DMS153 treated with DMSO at 0.1 percent for 48 hours (cell line): ENCODE data around the gene ADCK2.
A peak's percentile ranks its signal among the peaks of the same experiment; 100 is the strongest.
"Not testable (repeated sequence)": the region's sequence is repeated elsewhere in the genome, so short reads cannot be mapped to it uniquely, and the experiment has no call there.

ENCODE experiments used
- DNase-seq: peaks from one replicate; lab custom pipeline; 2025; ENCODE audit not compliant: unreplicated experiment; lab: John Stamatoyannopoulos, UW

Gene ADCK2

DNA sequence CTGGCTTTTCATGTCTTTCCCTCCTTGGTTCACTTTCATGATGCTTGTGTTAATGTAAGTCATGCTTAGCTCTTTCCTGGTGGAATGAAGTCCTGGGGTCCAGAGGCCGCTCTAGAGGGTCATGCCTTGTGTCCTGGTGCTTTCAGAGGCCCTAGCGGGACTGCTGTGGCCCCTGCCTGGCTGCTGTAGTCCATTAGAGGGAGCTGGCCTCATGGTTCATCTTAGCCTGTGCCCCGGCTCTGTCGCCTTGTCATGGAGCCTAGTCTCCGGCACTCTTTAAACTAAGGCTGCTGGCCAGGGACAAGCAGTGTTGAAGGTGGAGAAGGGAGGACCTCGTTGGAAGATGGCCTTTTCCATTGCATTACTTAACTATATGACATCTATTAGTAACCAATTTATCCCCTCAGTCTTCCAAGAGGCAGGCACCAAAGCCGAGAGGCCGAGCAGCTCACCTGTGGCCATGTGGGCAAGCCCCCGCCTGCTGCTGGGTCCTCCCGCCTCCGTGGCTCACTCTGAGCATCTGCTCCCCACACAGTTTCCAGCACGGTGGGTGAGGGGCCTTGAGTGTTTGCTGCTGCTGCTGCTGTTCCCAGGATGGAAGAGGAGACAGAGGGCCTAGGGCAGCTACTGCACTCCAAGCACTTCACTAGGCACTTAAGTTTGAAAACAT lies 18.8 kb downstream of the ADCK2 start:
- DNase-seq = no peak

DNA sequence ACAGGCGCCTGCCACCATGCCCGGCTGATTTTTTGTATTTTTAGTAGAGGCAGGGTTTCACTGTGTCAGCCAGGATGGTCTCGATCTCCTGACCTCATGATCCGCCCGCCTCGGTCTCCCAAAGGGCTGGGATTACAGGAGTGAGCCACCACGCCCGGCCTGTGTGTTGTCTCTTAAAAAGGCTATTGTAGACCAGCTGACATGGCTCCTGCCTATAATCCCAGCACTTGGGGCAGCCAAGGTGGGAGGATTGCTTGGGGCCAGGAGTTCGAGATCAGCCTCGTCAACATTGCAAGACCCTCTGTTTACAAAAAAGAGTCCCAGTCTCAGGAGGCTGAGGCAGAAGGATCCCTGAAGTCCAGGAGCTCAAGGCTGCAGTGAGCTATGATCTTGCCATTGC lies 21.1 kb downstream of the ADCK2 start:
- not testable (repeated sequence) for DNase-seq

DNA sequence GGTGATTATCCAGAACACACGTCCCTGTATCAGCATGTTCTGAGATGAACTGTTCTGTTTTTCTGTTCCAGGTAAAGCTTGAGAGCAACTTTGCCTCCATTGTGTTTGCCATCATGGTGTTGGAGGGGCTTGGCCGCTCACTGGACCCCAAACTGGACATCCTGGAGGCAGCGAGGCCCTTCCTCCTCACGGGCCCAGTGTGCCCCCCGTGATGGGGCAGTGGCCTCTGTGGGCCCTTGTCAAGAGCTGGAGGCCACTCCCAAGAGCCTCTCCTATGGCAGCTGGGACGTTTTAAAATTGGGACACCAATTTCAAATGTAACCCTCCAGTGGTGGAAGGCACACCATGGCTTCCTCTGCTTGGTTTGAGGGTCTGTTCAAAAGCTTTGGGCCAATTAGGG lies 21.8 kb downstream of the ADCK2 start:
- no peak for DNase-seq

DNA sequence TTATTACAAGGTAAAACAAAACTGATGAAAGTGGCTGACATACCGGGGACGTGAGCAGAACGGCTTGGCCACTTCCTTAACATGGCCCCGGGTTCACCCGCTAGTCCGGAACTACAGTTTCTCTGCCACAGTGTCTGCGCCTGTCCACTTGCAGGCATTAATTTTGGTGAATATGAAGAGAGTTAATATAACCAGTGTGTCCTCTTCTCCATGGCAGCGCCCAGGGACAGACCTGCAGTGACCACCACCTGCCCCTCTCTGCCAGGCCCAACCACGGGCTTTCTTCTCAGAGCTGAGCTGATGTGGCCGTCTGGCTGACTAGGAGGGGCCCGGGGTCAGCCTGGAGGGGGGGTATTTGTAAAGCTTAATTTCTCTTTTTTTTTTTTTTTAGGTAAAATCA lies 22.6 kb downstream of the ADCK2 start:
- DNase-seq = no peak

DNA sequence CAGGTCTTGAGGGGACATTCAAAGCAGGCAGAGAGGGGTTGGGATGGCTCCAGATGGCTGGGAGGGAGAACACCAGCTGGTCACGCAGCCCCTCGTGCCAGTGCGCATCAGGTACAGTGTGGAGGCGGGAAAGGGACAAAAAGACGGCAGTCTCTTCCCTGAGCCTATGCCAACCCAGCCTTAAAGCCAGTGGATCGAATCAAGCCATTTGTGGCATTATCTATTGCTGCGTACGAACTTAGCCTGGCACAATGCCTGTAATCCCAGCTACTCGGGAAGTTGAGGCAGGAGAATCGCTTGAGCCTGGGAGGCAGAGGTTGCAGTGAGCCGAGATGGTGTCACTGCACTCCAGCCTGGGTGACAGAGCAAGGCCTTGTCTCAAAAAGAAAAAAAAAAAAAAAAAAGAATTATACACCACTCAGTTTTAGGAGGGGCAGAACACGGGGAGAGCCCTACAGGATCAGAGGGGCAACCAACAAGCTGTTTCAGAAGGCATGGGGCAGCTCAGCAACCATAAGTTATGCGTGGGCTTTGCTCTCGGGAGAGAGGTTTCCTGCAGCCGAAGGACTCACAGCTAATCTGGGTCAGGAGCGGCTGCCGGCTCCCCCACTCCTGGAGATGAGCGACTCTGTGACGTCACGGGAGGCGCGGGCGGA lies 23.4 kb downstream of the ADCK2 start:
- no peak for DNase-seq

DNA sequence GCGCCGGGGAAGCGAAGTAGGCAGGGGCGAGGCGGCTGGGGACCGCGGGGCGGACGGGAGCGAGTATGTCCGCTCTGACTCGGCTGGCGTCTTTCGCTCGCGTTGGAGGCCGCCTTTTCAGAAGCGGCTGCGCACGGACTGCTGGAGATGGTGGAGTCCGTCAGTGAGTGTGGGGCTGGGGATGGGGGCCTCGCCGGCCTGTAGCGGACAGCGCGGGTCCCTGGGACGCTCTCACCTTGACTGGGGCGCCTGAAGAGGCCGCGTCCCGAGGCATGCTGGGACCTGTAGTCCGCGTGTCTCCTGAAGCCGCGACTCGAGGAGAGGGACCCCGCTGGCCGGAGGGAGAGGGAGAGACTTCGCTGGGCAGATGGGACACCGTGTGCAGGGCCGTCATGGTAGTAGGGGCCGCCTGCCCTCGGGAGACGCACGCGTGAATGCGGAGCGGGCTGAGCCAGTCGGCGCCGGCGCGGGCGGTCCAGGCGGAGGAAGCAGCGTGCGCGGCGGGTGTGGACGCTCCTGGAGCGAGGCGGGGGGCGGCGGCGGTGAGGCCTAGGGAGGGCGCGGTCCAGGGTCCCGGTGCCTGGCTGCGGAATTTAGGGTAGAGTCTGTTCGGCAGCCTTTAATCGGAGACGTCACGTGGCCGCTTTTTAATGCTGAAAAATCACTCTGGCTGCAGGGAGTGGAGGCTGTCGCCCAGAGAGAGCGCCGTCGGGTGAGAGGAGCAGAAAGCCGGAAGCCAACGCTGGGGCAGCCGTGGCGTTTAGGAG lies 24.1 kb downstream of the ADCK2 start, which contains the start of gene NDUFB2:
Gene NDUFB2 (plus strand): TSS at position 29 of the 767 bp plus-strand sequence. CDS start 37 bp downstream, at position 66.
- DNase-seq = peak; percentile 86

DNA sequence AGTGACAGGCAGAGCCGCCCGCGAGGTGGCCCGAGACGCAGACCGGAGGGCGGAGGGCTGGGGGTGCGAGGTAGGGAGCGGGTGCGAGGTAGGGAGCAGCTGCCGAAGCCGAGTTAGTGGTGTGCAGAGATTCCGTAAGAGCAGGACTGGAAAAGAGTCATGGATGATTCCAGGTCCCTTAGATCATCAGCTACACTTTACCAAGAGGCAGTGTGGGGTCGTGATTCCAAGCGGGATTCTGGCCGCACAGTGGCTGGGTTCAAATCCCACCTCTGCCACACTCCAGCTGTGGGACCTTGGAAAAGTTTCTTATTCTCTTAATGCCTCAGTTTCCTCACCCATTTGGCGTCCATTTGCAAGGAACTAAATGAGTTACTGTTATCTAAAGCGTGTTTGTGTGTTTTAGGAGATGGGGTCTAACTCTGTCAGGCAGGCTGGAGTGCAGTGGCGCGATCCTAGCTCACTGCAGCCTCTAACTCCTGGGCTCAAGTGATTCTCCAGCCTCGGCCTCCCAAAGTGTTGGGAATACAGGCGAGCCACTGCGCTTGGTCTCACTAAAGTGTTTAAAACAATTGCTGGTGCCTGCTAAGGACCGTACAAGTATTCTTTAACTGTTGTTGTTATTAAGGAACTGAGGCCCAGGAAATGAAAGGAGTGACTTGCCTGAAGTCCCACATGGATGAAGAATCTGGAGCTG lies 24.9 kb downstream of the ADCK2 start:
- DNase-seq = no peak

DNA sequence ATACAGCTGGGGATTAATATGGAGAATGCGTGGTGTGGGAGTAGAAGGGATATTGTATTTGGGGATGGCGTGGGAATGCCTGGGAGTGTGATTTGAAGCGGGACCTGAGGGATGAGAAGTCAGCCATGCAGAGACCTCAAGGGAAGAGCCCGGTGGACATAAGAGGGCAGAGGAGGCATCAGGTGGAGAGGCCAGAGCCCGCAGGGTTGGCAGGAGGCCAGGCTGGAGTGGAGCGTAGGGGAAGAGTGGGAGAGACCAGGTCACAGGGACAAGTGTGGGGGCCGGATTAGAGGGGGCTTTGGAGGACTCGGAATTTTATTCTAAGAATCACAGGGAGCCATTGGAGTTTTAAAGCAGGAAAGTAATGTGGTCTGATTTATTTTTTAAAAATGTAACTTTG lies 25.7 kb downstream of the ADCK2 start:
- no peak for DNase-seq

DNA sequence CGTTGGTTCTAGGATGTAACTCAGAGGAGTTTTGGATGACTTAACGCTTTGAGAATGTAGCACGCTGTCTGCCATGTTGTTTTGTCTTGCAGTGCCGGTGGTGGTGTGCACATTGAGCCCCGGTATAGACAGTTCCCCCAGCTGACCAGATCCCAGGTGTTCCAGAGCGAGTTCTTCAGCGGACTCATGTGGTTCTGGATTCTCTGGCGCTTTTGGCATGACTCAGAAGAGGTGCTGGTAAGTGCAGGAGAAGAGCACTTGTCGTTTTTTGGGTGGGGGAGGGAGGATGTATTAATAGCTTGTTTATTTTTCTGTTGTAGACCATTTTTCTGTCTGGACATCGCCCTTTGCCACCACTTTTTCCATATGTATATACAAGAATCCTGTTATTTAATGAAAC lies 30.0 kb downstream of the ADCK2 start:
- DNase-seq = no peak

DNA sequence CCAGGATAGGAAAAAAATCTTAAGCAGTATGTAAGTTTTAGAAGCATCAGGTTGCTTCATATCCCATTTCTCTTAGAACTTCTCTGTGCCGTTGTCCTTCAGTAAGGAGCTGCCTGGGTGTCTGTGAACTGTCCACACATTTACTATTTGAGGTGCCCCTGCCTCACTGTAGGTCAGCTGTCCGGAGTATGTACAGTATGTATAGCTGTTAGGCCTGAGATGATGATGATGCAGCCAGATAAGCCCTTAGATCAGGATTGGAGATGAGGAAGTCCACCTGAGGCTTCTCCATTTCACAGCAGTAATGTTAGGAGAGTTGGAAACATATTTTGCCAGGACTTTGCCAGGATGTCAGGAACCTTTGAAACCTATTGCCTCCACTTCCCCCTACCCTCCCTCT lies 31.5 kb downstream of the ADCK2 start:
- DNase-seq = no peak

DNA sequence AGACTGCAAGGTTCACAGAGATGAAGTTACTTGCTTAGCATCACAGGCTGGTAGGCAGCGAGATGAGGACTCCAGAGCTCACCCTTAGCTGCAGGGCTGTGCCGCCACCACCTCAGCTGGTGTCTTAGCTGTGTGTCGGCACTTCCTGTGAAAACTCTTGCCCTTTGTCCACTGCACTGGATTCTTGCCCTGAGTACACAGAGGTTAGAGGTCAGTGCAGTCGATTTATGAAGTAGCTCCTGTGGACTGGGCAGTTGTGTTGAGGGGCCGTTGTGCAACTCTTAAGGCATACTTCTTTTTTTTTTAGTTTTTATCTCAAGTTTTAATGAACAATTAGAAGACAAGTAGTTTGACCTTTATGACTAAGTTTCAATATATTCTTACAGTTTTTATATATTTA lies 34.4 kb downstream of the ADCK2 start:
- DNase-seq = no peak

DNA sequence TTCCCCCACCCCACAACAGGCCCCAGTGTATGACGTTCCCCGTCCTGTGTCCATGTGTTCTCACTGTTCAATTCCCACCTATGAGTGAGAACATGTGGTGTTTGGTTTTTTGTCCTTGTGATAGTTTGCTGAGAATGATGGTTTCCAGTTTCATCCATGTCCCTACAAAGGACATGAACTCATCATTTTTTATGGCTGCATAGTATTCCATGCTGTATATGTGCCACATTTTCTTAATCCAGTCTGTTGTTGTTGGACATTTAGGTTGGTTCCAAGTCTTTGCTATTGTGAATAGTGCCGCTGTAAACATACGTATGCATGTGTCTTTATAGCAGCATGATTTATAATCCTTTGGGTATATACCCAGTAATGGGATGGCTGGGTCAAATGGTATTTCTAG lies 36.0 kb downstream of the ADCK2 start:
- not testable (repeated sequence) for DNase-seq

DNA sequence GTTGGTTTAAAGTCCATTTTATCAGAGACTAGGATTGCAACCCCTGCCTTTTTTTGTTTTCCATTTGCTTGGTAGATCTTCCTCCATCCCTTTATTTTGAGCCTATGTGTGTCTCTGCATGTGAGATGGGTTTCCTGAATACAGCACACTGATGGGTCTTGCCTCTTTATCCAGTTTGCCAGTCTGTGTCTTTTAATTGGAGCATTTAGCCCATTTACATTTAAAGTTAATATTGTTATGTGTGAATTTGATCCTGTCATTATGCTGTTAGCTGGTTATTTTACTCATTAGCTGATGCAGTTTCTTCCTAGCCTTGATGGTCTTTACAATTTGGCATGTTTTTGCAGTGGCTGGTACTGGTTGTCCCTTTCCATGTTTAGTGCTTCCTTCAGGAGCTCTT lies 39.6 kb downstream of the ADCK2 start:
- not testable (repeated sequence) for DNase-seq

DNA sequence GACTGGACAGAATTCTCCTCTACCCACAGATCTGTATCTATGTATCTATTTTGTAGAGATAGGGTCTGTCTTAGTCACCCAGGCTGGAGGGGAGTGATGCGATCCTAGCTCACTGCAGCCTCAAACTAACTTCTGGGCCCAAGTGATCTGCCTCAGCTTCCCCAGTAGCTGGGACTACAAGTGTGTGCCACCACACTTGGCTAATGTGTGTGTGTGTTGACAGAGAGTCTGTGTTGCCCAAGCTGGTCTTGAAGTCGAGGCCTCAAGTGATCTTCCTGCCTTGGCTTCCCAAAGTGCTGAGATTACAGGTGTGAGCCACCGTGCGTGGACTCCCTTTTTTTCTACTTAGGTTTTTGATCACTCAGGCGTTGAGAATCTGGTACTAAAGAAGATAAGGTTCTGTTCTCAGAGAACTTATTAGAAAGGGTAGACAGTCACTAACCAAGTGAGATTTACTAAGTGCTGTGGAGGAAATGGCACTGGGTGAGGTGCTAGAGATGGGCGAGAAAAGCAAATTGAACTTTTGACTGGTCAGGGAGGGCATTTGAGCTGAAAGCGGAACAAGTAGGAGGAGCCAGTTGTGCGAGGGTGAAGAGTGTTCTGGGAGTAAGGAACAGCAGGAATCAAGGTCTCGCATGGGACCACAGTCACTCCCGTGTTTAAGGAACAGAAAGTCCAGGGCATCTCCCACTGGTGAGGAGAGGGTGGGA lies 41.7 kb downstream of the ADCK2 start:
- no peak for DNase-seq

DNA sequence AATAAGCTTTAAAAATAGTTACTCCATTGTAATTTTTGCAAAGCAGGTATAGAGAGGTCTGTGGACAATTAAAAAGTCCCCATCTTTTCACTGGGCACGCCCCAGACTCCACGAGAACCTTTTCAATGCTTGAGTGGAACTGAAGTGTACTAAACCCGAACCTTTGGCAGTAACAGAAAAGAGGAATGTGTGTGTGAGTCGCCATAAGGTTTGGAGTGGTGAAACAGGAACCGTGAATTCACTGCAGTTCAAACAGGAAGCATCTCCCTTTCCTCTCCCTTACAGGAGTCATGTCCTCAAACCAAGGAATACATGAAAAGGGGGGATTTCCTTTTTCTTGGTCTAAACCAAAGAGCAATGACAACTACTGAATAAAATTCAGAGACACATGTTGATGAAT lies 47.0 kb downstream of the ADCK2 start:
- no peak for DNase-seq

DNA sequence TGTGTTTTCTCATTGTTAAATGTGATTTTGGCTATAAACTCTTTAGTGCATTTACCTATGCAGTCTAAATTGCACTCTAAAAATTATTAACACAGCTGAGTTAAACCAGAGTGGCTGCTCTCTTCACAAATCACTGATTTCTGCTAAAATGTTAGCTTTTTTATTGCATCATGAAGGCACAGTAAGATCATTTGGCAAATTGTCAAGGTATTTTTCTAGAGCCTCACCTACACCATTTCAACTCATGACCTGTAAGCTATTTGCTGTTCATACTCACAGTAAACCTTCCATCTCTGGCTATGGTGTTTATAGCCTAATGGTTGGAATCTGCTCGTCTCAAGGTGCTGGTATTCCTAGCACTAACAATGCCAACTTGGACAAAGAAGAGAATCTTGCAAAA lies 49.5 kb downstream of the ADCK2 start:
- no peak for DNase-seq

DNA sequence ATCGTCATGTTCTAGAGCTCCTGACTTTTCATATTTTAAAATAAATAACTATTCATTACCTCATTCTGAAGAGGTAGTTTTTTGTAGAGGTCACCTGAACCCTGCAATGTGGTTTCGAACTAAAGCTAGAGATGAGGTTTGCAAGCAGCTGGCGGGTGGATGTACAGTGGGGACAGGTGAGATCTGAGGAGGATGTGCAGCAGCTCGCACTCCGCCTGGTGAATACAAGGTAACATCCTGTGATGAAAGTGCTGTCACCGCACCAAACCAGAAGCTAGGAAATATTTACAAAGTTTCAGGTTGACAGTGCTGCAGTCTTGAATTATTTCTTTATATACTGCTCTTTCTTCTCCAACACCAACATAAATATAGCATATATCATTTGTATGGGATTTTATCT lies 50.3 kb downstream of the ADCK2 start:
- DNase-seq = no peak

DNA sequence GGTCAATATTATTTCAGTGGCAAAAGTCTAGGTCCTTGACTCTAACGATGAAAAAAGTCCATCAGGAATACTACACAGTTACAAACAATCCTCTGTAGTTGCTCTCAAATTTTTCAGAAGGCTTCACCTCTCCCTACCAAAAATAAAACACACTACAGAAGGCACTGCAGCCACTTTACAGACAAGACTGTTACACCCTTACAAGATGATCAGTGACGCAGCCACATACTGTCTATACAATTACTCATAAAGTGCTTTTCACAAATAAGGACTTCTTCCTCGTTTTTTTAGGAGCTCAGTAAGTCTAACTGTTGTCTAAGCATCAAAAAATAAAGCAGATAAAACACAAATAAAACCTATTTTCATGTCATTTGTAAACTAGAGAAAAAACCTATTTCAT lies 50.8 kb downstream of the ADCK2 start:
- no peak for DNase-seq

DNA sequence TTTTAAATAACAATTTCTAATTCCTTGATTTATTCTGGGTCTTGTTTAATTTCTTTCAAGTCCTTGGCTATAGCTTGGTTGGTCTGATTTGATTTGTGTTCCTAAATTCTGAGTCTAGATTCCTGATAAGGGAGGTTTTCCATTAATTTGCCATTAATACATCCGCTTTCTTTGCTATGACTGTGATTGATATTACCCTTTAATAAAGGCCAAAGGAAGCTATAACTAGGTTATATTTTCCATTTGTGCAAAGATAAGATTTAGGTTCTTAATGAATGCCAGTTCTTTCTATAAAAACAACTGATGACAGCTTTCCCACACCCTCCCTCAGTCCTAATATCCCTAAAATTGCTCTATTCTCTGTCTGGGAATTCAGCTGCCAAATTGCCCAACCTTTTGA lies 52.0 kb downstream of the ADCK2 start:
- DNase-seq = no peak

DNA sequence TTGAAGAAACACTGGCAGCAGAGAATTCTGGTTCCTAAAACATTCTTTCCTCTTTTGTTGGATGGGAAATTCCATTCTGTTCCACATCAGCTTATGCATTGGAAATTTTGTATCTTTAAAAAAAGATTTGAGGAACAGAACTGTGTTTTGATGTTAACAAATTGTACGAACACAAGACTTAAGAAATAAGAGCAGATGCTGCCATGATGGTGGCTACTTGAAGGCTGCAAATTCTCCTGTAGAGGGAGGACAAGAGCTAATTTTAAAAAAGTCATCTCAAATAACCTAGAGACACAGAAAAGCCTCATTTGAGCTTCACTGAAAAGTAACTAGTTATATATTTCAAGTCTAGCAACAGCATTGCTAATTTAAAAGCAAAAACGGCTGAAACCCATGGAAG lies 53.5 kb downstream of the ADCK2 start:
- DNase-seq = no peak

DNA sequence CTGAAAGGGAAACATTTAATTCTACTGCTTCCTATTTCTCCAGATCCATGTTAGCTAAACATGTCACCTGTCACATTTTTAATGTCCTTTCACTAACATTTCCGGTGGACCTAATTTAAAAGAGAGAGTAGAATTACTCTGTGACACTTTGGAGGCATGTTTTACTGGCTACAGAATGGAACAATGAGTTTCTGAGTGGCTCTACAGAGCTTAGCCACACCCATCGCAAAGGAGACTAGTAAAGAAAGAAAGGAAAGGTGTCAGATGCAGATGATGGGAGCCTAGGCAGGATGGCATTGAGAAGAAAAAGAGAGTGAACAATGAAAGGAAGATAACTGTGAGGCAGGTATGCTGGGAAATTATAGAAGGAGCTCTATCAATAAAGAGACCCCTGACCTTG lies 59.7 kb downstream of the ADCK2 start:
- DNase-seq = no peak
